Transverse colon (tissue), 3 donors: ENCODE measurements around the gene DNAH1.

Experiments used
- EP300 ChIP-seq: sonication (generic); formaldehyde crosslinking; IDR thresholded peaks from one replicate; pipeline ENCODE4 v1.6.1; 2017; ENCODE audit warnings: antibody characterized with exemption, low read depth
- POLR2A ChIP-seq: fragments of 450-650 bp; IDR thresholded peaks from one replicate; pipeline ENCODE4 v1.6.1; 2016; ENCODE audit warnings: antibody characterized with exemption, mild to moderate bottlenecking, moderate library complexity
- TF ChIP-seq, protein P1 (sequence below), 5 experiments: fragments of 200-600 bp in 3 of 5; fragments of 450-650 bp in 2 of 5; sonication (generic) in 3 of 5; IDR thresholded peaks; 1 replicate in 2 of 5; 2 replicates in 3 of 5; pipeline ENCODE4 v1.5.1; 2016 to 2017; ENCODE audit warnings: antibody characterized with exemption in 5 of 5, inconsistent platforms in 3 of 5, mild to moderate bottlenecking in 2 of 5, moderate library complexity in 1 of 5

DNA sequence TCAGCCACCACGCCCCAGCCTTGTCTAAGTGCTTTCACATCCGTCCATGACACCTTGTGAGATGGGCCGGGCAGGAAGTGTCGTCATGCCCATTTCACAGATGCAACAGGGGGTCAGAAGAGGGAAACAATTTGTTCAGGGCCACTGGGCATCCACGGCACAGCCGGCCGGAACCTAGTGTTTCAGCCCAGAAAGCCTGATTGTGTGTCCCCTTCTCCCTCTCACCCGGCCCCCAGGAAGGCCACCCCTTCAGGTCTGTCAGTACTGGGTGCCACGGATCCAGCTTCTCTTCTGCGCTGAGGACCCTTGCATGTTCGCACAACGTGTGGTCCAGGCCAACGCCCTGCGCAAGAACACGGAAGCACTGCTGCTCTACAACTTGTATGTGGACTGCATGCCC lies 15.8 kb downstream of the DNAH1 start:
- TF ChIP-seq, protein P1, sequence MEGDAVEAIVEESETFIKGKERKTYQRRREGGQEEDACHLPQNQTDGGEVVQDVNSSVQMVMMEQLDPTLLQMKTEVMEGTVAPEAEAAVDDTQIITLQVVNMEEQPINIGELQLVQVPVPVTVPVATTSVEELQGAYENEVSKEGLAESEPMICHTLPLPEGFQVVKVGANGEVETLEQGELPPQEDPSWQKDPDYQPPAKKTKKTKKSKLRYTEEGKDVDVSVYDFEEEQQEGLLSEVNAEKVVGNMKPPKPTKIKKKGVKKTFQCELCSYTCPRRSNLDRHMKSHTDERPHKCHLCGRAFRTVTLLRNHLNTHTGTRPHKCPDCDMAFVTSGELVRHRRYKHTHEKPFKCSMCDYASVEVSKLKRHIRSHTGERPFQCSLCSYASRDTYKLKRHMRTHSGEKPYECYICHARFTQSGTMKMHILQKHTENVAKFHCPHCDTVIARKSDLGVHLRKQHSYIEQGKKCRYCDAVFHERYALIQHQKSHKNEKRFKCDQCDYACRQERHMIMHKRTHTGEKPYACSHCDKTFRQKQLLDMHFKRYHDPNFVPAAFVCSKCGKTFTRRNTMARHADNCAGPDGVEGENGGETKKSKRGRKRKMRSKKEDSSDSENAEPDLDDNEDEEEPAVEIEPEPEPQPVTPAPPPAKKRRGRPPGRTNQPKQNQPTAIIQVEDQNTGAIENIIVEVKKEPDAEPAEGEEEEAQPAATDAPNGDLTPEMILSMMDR (IDR thresholded peaks at IDR 0.05): no peak
- TF ChIP-seq POLR2A: no peak
- TF ChIP-seq EP300: no peak
